GM18520 (cell line): Measurements from ENCODE around the gene EIF3I.

Experiments used
- ATAC-seq: cut with Tn5 transposase; IDR thresholded peaks from one replicate; pipeline ENCODE4 v1.9.1; 2021; ENCODE audit not compliant: unreplicated experiment

The EIF3I gene

DNA sequence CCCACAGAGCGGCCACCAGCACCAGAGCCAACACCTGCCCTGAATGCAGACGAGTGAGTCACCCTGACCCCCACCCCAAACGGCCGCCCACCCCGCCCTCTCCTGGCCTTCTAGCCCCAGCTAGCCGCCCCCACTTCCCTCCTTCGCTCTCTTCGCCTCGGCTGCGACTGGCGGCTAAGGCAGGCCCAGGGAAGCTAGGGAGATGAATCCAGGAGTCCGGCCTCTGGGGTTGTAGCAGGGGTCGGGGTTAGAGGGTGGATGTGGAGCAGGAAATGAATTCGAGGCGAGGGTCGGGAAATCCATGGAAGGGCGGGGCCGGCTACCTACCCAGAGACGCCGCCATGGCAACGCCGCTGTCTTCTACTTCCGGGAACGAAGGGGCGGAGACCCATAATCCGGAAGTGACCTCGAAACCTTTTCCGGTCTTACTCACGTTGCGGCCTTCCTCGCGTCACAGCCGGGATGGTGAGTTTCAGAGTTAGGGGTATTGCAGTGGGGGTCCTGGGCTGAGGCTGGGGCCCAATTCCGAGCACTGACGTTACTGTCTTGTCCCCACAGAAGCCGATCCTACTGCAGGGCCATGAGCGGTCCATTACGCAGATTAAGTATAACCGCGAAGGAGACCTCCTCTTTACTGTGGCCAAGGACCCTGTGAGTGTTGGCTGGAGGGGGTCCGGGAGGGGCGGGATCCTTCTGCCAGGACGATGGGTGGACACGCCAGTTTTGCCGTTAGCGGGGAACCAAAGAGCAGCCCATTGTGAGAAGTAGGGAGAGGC, at the start of gene EIF3I, which contains the start of gene TMEM234:
Gene EIF3I (plus strand): TSS at position 428 of the 776 bp plus-strand sequence. CDS start 35 bp downstream, at position 463.
Gene TMEM234 (minus strand): TSS at position 374 of the 776 bp plus-strand sequence. CDS start 31 bp downstream, at position 343.
- peak; percentile 86 for ATAC-seq

GRCh38 chr1:32172621-32173245, 49.5 kb upstream of the EIF3I start:
- no peak for ATAC-seq

DNA sequence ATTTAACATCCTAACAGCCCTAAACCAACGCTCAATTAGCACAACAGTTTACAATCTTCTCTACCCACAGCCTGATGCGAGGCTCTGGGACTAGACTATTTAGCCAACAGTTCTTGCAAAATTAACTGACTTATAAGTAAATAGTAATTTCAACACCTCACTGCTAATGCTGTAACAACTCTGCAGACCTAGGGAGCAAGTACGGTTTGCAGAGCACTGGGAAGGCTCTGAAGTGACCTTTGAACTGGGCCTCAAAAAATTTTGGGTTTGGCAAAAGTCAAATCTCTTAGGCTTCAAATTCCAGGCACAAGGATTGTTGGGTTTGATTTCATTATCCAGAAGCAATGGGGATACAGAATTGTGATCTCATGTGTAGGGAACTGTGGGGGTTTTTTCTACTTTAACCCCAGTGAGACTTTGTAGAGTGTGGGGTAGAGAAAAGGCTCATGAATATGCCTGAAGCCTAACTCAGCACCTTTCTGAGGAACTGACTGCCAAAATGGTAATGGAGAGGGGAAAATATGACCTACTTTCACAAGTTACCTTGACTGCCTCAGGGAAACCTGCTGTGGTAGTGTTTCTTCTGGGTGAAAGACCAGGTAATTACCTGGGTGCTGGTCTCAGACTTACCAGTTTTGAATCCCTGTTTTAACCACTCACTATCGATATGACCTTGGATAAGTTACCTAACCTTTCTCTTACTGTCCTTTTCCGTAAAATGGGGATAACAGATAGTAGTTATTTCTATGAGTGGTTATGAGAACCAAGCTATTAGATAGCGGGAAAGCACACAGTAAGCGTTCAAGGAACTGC, 43.6 kb upstream of the EIF3I start:
- ATAC-seq, result no peak

GRCh38 chr1:32179193-32179442, 43.1 kb upstream of the EIF3I start:
- no peak for ATAC-seq

- peak; percentile 64 for ATAC-seq
These were observed 42.6 kb upstream of the EIF3I start, which contains the start of gene TXLNA for GRCh38 chr1:32179443-32180185. Gene TXLNA, plus strand, starts transcription at chr1:32179675. Its CDS starts 671 bp downstream, at chr1:32180346.

- ATAC-seq, result no peak
These were observed 41.8 kb upstream of the EIF3I start for GRCh38 chr1:32180186-32181060.

- no peak for ATAC-seq
These were observed 41.1 kb upstream of the EIF3I start for GRCh38 chr1:32181065-32181464.

DNA sequence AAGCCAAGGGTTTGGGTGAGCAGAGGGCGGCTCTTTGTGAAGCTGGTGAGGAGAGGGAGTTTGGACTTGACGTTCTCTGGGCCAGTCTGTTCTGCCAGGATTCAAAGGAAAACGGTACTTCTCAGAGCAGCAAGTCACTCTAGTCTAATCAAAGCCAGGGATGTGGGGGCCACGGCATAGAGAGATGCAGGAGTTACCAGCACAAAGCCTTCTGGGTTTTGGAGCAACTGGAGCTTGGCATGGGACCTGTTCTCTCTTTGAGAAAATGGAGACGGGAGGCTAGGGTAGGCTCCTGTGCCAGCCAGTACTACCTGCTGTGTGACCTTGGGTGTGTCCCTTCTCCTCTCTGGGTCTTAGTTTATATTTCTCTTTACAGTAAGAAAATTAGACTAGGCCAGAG, 40.6 kb upstream of the EIF3I start:
- ATAC-seq, result no peak

DNA sequence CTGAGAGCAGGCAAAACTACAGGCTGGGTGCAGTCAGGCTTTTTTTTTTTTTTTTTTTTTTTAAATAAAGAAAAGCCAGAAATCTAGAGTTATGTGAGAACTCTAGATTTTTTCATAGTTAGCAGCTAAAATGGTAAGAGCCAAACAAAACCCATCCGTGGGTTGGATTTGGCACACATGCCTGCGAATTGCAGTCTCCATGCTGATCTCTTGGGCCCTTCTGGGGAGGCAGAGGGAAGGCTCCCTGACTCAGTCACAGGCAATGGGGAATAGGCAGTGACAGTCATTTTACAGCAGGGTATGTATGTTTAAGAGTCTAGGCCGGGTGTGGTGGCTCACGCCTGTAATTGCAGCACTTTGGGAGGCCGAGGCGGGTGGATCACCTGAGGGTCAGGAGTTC, 40.1 kb upstream of the EIF3I start:
- no peak for ATAC-seq

- no peak for ATAC-seq
These were observed 37.6 kb upstream of the EIF3I start for GRCh38 chr1:32184650-32185049.

- ATAC-seq, result no peak
These were observed 36.1 kb upstream of the EIF3I start for GRCh38 chr1:32186077-32186476.

DNA sequence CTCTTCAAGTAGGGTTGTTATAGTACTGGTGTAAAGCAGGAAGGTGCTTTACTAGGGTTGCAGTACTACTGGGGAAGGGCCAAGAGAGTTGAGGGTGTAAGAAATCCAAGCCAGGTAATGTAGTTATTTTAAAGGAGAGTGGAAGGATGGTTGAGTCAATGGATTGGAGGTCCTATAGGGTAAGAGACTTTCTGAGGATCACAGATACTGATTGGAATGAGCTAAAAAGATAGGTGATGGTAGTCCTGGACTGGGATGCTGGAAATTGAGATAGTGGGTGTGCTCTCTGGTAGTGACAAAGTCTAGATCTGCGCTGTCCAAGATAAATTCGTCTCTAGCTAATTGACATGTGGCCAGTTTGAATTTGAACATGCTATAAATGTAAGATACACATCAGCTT, 35.7 kb upstream of the EIF3I start:
- no peak for ATAC-seq

GRCh38 chr1:32187850-32188249, 34.4 kb upstream of the EIF3I start:
- no peak for ATAC-seq

DNA sequence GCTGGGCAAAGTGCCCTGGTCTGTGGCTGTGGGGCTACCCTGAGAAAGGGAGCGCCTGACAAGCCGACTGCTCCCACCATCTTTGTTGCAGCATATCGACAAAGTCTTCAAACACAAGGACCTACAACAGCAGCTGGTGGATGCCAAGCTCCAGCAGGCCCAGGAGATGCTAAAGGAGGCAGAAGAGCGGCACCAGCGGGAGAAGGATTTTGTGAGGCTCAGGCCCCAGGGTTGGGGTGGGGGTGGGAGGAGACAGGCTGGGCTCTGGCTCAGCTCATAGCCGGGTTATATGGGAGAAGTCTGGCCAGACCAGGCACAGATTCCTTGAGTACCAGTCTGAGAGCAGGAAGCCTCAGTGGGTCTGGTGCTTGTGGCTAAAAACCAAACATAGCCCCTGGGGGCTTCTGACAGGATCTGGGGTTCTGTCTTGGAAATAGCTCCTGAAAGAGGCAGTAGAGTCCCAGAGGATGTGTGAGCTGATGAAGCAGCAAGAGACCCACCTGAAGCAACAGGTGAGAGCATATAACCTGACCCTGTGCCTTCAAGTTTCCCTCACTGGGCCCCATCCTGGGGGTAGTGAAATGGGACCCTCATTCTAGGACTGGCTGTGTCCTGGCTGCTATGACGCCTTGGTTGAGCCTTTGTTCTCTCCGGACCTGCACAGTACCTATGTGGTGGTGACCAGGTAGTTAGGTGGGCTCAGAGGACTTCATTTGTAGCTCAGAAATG, 29.8 kb upstream of the EIF3I start:
- ATAC-seq, result no peak

GRCh38 chr1:32194984-32195383, 27.2 kb upstream of the EIF3I start:
- ATAC-seq, result no peak

- no peak for ATAC-seq
These were observed 26.7 kb upstream of the EIF3I start for GRCh38 chr1:32195531-32195930.

DNA sequence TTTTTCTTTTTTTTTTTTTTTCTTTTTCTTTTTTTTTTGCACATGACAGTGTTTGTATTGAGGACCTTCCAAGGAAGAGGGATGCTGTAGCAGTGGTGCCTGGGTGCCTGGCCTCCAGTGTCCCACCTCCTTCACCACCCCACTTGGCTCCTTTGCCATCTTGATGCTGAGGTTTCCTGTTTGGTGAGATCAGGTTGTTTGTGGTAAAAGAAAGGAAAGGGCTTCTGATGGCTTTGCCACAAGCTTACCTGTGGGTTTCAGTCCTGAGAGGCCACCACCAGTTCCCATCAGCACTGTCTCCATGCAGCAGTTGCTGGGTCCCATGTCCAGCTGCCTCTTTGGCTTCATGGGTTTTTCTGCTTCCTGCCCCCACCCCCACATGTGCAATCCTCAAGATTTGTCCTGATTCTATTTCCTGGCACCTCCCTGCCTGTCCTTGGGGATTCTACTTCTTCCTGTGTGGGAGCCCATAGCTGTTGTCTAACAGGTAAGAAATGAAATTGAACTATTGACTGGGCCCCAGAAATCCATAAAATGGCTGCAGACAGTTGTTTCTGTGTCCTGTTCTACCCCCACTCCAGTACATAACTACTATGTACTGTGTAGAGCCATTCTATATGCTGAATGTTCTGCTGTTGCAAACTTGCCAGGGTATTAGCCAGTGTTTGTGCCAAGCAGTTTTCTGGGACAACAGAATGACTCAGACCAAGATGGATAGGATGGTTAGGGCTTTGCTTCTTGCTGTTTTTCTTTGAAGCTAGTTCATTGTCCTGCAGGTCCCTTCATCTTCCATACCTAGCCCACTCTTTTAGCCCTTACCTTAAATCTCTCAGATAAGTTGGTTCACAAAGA, 26.0 kb upstream of the EIF3I start:
- no peak for ATAC-seq

DNA sequence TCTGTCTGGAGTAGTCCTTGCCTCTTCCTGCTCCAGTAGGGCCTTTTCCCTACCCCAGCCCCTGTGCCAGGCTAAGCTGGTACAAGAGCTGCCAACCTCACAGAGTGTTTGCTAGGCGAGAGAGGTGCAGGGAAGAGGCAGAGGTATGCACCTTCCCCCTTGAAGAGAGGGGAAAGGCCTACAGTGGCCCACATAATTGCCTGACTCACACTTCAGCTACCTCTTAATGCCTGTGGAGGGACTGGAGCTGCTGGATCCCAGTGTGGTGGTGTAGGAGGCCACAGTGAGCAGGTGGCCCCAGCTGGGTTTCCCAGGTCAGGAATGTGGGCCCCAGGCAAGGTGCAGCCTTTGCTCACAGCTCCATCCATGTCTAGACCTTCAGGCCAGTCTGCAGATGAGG, 25.1 kb upstream of the EIF3I start:
- no peak for ATAC-seq

GRCh38 chr1:32197837-32198236, 24.4 kb upstream of the EIF3I start:
- no peak for ATAC-seq
